HTR-8/SVneo (cell line): ENCODE results near the gene PDHX.

Experiments used
- DNase-seq: peaks from one replicate; pipeline ENCODE4 v3.0.0; 2011; ENCODE audit warnings: low spot score, mixed read lengths; ENCODE audit not compliant: insufficient read length
- FAIRE-seq: peaks from 2 replicates; lab custom pipeline; 2011; peaks lifted over from hg19 to GRCh38; lab: Jason Lieb, UNC

Gene PDHX

GRCh38 chr11:35039076-35039475 lies 122.7 kb downstream of the PDHX start:
- DNase-seq = no peak

GRCh38 chr11:35040221-35040942 lies 124.0 kb downstream of the PDHX start:
- no peak for FAIRE-seq
- DNase-seq = no peak

More at GRCh38 chr11:35039076-35039475, 122.7 kb downstream of the PDHX start:
- FAIRE-seq = no peak

GRCh38 chr11:35041070-35041554 lies 124.7 kb downstream of the PDHX start:
- no peak for DNase-seq
- no peak for FAIRE-seq

GRCh38 chr11:35042224-35042623 lies 125.8 kb downstream of the PDHX start:
- FAIRE-seq (no peak), DNase-seq (no peak)

- FAIRE-seq = no peak
- no peak for DNase-seq
These were observed 126.5 kb downstream of the PDHX start for GRCh38 chr11:35042913-35043312.

GRCh38 chr11:35043936-35044335 lies 127.5 kb downstream of the PDHX start:
- FAIRE-seq (no peak), DNase-seq (no peak)

- FAIRE-seq = no peak
These were observed 128.9 kb downstream of the PDHX start for GRCh38 chr11:35045236-35045820.

More at GRCh38 chr11:35045236-35045820, 128.9 kb downstream of the PDHX start:
- no peak for DNase-seq
